ENCODE measurements around the gene PINLYP.

- TF ChIP-seq CTCF (IDR thresholded peaks at IDR 0.05) (no peak), EP300 (IDR thresholded peaks at IDR 0.05) (no peak)
These were observed 47.6 kb upstream of the PINLYP start for GRCh38 chr19:43527860-43528622.
